Neural cell (in vitro differentiated cells): Measurements from ENCODE around the gene HMGCLL1. TPM values are rescaled to one million over a fixed set of nuclear protein-coding genes. Genes with fewer than 3 reads are reported as not detected.

Experiments
- H2AFZ ChIP-seq: fragments of 200-600, 300-800 bp; sonication (generic), shearing (Covaris generic); 2 replicates; pipeline ENCODE4 v1.6.0; 2014; ENCODE audit warnings: low read depth, mild to moderate bottlenecking, antibody characterized with exemption, low read length, moderate library complexity
- H3F3A ChIP-seq: fragments of 200-600 bp; shearing (Covaris generic); 2 replicates; pipeline ENCODE4 v1.6.1; 2016; ENCODE audit warnings: mild to moderate bottlenecking, moderate library complexity, mixed read lengths, antibody characterized with exemption, low read length; ENCODE audit not compliant: insufficient read depth, poor library complexity, severe bottlenecking
- H3K27ac ChIP-seq: fragments of 200-600, 300-800 bp; sonication (generic), shearing (Covaris generic); 2 replicates; pipeline ENCODE4 v1.5.1; 2014; ENCODE audit warnings: mild to moderate bottlenecking, low read length, moderate library complexity
- H3K27me3 ChIP-seq: fragments of 300-800, 200-600 bp; sonication (generic), shearing (Covaris generic); 2 replicates; pipeline ENCODE4 v1.6.0; 2014; ENCODE audit warnings: mild to moderate bottlenecking, low read depth, low read length, moderate library complexity; ENCODE audit not compliant: insufficient read depth
- H3K36me3 ChIP-seq: fragments of 300-800, 200-600 bp; sonication (generic), shearing (Covaris generic); 2 replicates; pipeline ENCODE4 v1.5.1; 2014; ENCODE audit warnings: mild to moderate bottlenecking, antibody characterized with exemption, low read length, moderate library complexity; ENCODE audit not compliant: insufficient read depth
- H3K4me2 ChIP-seq: fragments of 300-800, 200-600 bp; sonication (generic), shearing (Covaris generic); 2 replicates; pipeline ENCODE4 v1.6.0; 2014; ENCODE audit warnings: mild to moderate bottlenecking, low read length
- H3K4me3 ChIP-seq: fragments of 300-800, 200-600 bp; sonication (generic), shearing (Covaris generic); 2 replicates; pipeline ENCODE4 v1.5.1; 2014; ENCODE audit warnings: mild to moderate bottlenecking, low read length, moderate library complexity
- H3K79me2 ChIP-seq: fragments of 200-600 bp; shearing (Covaris generic); replicated peaks from 2 replicates; pipeline ENCODE4 v1.6.0; 2014; ENCODE audit warnings: mild to moderate bottlenecking, low read length, moderate library complexity; ENCODE audit not compliant: insufficient read depth
- H3K9ac ChIP-seq: fragments of 300-800, 200-600 bp; sonication (generic), shearing (Covaris generic); 2 replicates; pipeline ENCODE4 v1.6.1; 2016; ENCODE audit warnings: mild to moderate bottlenecking, low read length, mixed read lengths
- H3K9me2 ChIP-seq: fragments of 200-600 bp; shearing (Covaris generic); 2 replicates; pipeline ENCODE4 v1.6.1; 2016; ENCODE audit warnings: mild to moderate bottlenecking, low read length, mixed read lengths; ENCODE audit not compliant: insufficient read depth
- H3K9me3 ChIP-seq: fragments of 200-600, 300-800 bp; sonication (generic), shearing (Covaris generic); 2 replicates; pipeline ENCODE4 v1.6.1; 2016; ENCODE audit warnings: mild to moderate bottlenecking, mixed run types, low read length, moderate library complexity, mixed read lengths
- H4K20me1 ChIP-seq: fragments of 200-600 bp; shearing (Covaris generic); 2 replicates; pipeline ENCODE4 v1.6.1; 2016; ENCODE audit warnings: mild to moderate bottlenecking, mixed run types; ENCODE audit not compliant: insufficient read depth
- EP300 ChIP-seq: fragments of 450-650 bp; conservative IDR thresholded peaks from 2 replicates; pipeline ENCODE4 v1.6.1; 2014; ENCODE audit warnings: antibody characterized with exemption, mild to moderate bottlenecking, moderate library complexity; ENCODE audit not compliant: poor library complexity, severe bottlenecking
- EZH2 ChIP-seq: fragments of 200-600, 300-800 bp; shearing (Covaris generic), sonication (generic); IDR thresholded peaks from 2 replicates; pipeline ENCODE4 v1.6.1; 2014; ENCODE audit warnings: antibody characterized with exemption, low read length, borderline replicate concordance, mild to moderate bottlenecking; ENCODE audit not compliant: insufficient read depth, poor library complexity, severe bottlenecking
- MXI1 ChIP-seq: fragments of 450-650 bp; conservative IDR thresholded peaks from 2 replicates; pipeline ENCODE4 v1.6.1; 2014; ENCODE audit warnings: antibody characterized with exemption, mild to moderate bottlenecking; ENCODE audit not compliant: poor library complexity, severe bottlenecking
- POLR2AphosphoS5 ChIP-seq: IDR thresholded peaks from 2 replicates; pipeline ENCODE4 v1.6.1; 2012
- RAD21 ChIP-seq: fragments of 450-650 bp; conservative IDR thresholded peaks from 2 replicates; pipeline ENCODE4 v1.6.1; 2014; ENCODE audit warnings: antibody characterized with exemption, mild to moderate bottlenecking, moderate library complexity
- SMC3 ChIP-seq: fragments of 450-650 bp; conservative IDR thresholded peaks from 2 replicates; pipeline ENCODE4 v1.6.1; 2014; ENCODE audit warnings: antibody characterized with exemption, mild to moderate bottlenecking, moderate library complexity; ENCODE audit not compliant: poor library complexity
- TAF1 ChIP-seq: IDR thresholded peaks from 2 replicates; pipeline ENCODE4 v1.6.1; 2012; ENCODE audit warnings: low read depth
- polyA plus RNA-seq: library from polyadenylated mRNA; depleted of rRNA; stranded (reverse); fragments of >200 nt; gene quantifications from 2 replicates; pipeline ENCODE4 v1.2.3, GENCODE V29; 2014
- TF ChIP-seq, protein P1 (sequence below): fragments of 450-650 bp; IDR thresholded peaks from 2 replicates; pipeline ENCODE4 v1.5.1; 2014; ENCODE audit warnings: antibody characterized with exemption, mild to moderate bottlenecking, moderate library complexity; ENCODE audit not compliant: poor library complexity, severe bottlenecking
- TF ChIP-seq, protein P2 (sequence below): IDR thresholded peaks from 2 replicates; pipeline ENCODE4 v1.6.1; 2012; ENCODE audit warnings: borderline replicate concordance

Gene HMGCLL1
- polyA plus RNA-seq, 1 donor from 2014 or later = 59.7 TPM

DNA sequence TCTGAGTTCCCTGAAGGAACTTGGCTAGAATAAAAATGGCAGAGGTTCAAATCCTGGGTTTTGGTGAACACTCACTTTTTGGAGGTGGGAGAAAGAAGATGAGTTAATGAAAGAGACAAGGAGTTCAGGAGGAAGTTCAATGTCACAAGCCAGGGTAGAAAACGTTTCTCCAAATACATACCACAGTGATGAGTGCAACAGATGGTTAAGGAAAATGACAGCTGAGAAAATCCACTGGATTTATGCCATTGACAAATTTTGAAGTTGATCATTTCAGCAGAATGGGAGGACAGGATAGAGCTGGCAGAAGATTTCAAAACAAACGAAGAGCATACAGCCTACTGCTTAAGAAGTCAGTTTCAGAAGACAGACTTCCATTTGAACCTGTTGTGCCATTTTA, 129.0 kb downstream of the HMGCLL1 start:
- H3K27me3 ChIP-seq = no peaks in the 10 kb centered on the region
- no peak overlapping the region for H2AFZ ChIP-seq
- H3K9me2 ChIP-seq = no peaks in the 10 kb centered on the region
- TF ChIP-seq, protein P1, sequence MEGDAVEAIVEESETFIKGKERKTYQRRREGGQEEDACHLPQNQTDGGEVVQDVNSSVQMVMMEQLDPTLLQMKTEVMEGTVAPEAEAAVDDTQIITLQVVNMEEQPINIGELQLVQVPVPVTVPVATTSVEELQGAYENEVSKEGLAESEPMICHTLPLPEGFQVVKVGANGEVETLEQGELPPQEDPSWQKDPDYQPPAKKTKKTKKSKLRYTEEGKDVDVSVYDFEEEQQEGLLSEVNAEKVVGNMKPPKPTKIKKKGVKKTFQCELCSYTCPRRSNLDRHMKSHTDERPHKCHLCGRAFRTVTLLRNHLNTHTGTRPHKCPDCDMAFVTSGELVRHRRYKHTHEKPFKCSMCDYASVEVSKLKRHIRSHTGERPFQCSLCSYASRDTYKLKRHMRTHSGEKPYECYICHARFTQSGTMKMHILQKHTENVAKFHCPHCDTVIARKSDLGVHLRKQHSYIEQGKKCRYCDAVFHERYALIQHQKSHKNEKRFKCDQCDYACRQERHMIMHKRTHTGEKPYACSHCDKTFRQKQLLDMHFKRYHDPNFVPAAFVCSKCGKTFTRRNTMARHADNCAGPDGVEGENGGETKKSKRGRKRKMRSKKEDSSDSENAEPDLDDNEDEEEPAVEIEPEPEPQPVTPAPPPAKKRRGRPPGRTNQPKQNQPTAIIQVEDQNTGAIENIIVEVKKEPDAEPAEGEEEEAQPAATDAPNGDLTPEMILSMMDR = no peak
- TF ChIP-seq POLR2AphosphoS5 = no peak
- TF ChIP-seq EP300 = no peak
- no peak for TF ChIP-seq EZH2
- no peak for TF ChIP-seq MXI1
- TF ChIP-seq, protein P2, sequence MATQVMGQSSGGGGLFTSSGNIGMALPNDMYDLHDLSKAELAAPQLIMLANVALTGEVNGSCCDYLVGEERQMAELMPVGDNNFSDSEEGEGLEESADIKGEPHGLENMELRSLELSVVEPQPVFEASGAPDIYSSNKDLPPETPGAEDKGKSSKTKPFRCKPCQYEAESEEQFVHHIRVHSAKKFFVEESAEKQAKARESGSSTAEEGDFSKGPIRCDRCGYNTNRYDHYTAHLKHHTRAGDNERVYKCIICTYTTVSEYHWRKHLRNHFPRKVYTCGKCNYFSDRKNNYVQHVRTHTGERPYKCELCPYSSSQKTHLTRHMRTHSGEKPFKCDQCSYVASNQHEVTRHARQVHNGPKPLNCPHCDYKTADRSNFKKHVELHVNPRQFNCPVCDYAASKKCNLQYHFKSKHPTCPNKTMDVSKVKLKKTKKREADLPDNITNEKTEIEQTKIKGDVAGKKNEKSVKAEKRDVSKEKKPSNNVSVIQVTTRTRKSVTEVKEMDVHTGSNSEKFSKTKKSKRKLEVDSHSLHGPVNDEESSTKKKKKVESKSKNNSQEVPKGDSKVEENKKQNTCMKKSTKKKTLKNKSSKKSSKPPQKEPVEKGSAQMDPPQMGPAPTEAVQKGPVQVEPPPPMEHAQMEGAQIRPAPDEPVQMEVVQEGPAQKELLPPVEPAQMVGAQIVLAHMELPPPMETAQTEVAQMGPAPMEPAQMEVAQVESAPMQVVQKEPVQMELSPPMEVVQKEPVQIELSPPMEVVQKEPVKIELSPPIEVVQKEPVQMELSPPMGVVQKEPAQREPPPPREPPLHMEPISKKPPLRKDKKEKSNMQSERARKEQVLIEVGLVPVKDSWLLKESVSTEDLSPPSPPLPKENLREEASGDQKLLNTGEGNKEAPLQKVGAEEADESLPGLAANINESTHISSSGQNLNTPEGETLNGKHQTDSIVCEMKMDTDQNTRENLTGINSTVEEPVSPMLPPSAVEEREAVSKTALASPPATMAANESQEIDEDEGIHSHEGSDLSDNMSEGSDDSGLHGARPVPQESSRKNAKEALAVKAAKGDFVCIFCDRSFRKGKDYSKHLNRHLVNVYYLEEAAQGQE = no peak
- TF ChIP-seq RAD21 = no peak
- TF ChIP-seq SMC3 = no peak
- no peak for TF ChIP-seq TAF1
- no peaks in the 10 kb centered on the region for H3K9me3 ChIP-seq
- no peak overlapping the region for H3K27ac ChIP-seq
- no peak overlapping the region for H3K9ac ChIP-seq
- no peaks in the 10 kb centered on the region for H3K79me2 ChIP-seq
- no peak overlapping the region for H3K4me3 ChIP-seq
- H3F3A ChIP-seq = no peaks in the 10 kb centered on the region
- no peak overlapping the region for H3K4me2 ChIP-seq
- H4K20me1 ChIP-seq = no peaks in the 10 kb centered on the region
- H3K36me3 ChIP-seq = no peaks in the 10 kb centered on the region

DNA sequence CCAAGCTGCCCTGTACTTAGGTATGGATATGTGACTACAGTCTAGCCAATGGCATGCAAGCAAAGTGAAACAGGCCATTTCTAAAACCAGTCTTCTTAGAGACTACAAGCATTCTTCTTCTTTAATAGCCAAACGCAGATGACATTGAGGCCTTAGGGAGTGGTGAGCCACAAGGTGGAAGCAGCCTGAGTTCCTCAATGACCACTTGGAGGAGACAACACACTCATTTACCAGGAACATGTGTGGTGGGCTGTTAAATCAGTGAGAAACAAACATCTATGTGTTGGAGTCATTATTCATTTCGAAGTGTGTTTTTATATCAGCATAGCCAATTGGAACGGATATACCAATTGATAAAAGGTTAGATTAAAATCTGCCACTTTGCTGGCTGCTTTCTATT, 129.8 kb downstream of the HMGCLL1 start:
- Histone ChIP-seq H3F3A (no peaks in the 10 kb centered on the region), H3K36me3 (no peaks in the 10 kb centered on the region), H3K9me3 (no peaks in the 10 kb centered on the region), H3K4me3 (no peak overlapping the region), H3K27ac (no peak overlapping the region), H3K9me2 (no peaks in the 10 kb centered on the region), H4K20me1 (no peaks in the 10 kb centered on the region), H3K27me3 (no peaks in the 10 kb centered on the region), H2AFZ (no peak overlapping the region), H3K4me2 (no peak overlapping the region), H3K9ac (no peak overlapping the region), H3K79me2 (no peaks in the 10 kb centered on the region)
- no peak for TF ChIP-seq EZH2
- TF ChIP-seq SMC3 = no peak
- no peak for TF ChIP-seq POLR2AphosphoS5
- TF ChIP-seq MXI1 = no peak
- TF ChIP-seq, protein P1 = no peak
